Measurements from ENCODE around the gene GSDME. TPM values are rescaled to one million over a fixed set of nuclear protein-coding genes. Genes with fewer than 3 reads are reported as not detected.

GSDME gene
- total RNA-seq, 1 donor from 2014 or later: 27.7 TPM

- TF ChIP-seq CTCF (IDR thresholded peaks at IDR 0.05; ENCODE audit: insufficient read depth, low read depth, low read length) (no peak), EZH2 (IDR thresholded peaks at IDR 0.05; ENCODE audit: insufficient read depth, low read length) (no peak)
- Histone ChIP-seq H2AFZ (ENCODE audit: low read depth, low read length) (no peak overlapping the region), H3K27ac (ENCODE audit: low read depth, low read length) (no peak overlapping the region), H3K9me3 (ENCODE audit: insufficient read depth, low read depth, low read length) (no peaks in the 10 kb centered on the region), H4K20me1 (ENCODE audit: insufficient read depth, low read length) (no peaks in the 10 kb centered on the region), H3K4me3 (ENCODE audit: insufficient read depth, low read depth, low read length) (no peak overlapping the region), H3K4me1 (ENCODE audit: insufficient read depth, low read length) (peaks cover 10% of the 10 kb centered on the region), H3K9ac (ENCODE audit: low read length) (no peak overlapping the region), H3K27me3 (ENCODE audit: insufficient read depth, low read length) (no peaks in the 10 kb centered on the region), H3K79me2 (ENCODE audit: insufficient read depth, low read length) (no peaks in the 10 kb centered on the region), H3K36me3 (ENCODE audit: insufficient read depth, low read length) (no peaks in the 10 kb centered on the region), H3K4me2 (ENCODE audit: low read length) (no peak overlapping the region)
- DNase-seq (ENCODE audit: low read depth) (no peak), FAIRE-seq (no peak)
- Mint-ChIP-seq H3K27me3 (ENCODE audit: low read depth, unreplicated experiment) (no peaks in the 10 kb centered on the region), H3K9me3 (ENCODE audit: unreplicated experiment) (no peaks in the 10 kb centered on the region), H3K4me1 (ENCODE audit: low read depth, unreplicated experiment) (peaks cover 17% of the 10 kb centered on the region), H3K4me3 (ENCODE audit: unreplicated experiment) (no peak overlapping the region), H3K36me3 (ENCODE audit: low read depth, unreplicated experiment) (peaks cover 9% of the 10 kb centered on the region), H3K27ac (ENCODE audit: unreplicated experiment) (peak overlapping the region; percentile 80)
Observed at GRCh38 chr7:24777806-24778205, 20.5 kb upstream of the GSDME start.

- Histone ChIP-seq H3K27me3 (ENCODE audit: insufficient read depth, low read length) (no peaks in the 10 kb centered on the region), H3K4me2 (ENCODE audit: low read length) (no peak overlapping the region), H3K27ac (ENCODE audit: low read depth, low read length) (no peak overlapping the region), H3K4me1 (ENCODE audit: insufficient read depth, low read length) (peaks cover 3% of the 10 kb centered on the region), H3K9ac (ENCODE audit: low read length) (no peak overlapping the region), H3K36me3 (ENCODE audit: insufficient read depth, low read length) (no peaks in the 10 kb centered on the region), H4K20me1 (ENCODE audit: insufficient read depth, low read length) (no peaks in the 10 kb centered on the region), H3K79me2 (ENCODE audit: insufficient read depth, low read length) (no peaks in the 10 kb centered on the region), H3K9me3 (ENCODE audit: insufficient read depth, low read depth, low read length) (no peaks in the 10 kb centered on the region), H2AFZ (ENCODE audit: low read depth, low read length) (no peak overlapping the region), H3K4me3 (ENCODE audit: insufficient read depth, low read depth, low read length) (no peak overlapping the region)
- no peak for DNase-seq (ENCODE audit: low read depth)
- Mint-ChIP-seq H3K4me1 (ENCODE audit: low read depth, unreplicated experiment) (peaks cover 15% of the 10 kb centered on the region), H3K27me3 (ENCODE audit: low read depth, unreplicated experiment) (peaks cover 2% of the 10 kb centered on the region), H3K9me3 (ENCODE audit: unreplicated experiment) (peaks cover 2% of the 10 kb centered on the region), H3K36me3 (ENCODE audit: low read depth, unreplicated experiment) (peaks cover 11% of the 10 kb centered on the region), H3K27ac (ENCODE audit: unreplicated experiment) (peak overlapping the region; percentile 88), H3K4me3 (ENCODE audit: unreplicated experiment) (no peak overlapping the region)
- TF ChIP-seq CTCF (IDR thresholded peaks at IDR 0.05; ENCODE audit: insufficient read depth, low read depth, low read length): no peak
- TF ChIP-seq EZH2 (IDR thresholded peaks at IDR 0.05; ENCODE audit: insufficient read depth, low read length): no peak
- no peak for FAIRE-seq
Observed at GRCh38 chr7:24773646-24774045, 16.4 kb upstream of the GSDME start.

GRCh38 chr7:24769851-24770250 lies 12.6 kb upstream of the GSDME start:
- no peak for FAIRE-seq
- no peak overlapping the region for H3K4me2 ChIP-seq (ENCODE audit: low read length)
- H3K9ac ChIP-seq (ENCODE audit: low read length): no peak overlapping the region
- Mint-ChIP-seq H3K27ac (ENCODE audit: unreplicated experiment) (no peak overlapping the region), H3K4me3 (ENCODE audit: unreplicated experiment) (no peak overlapping the region), H3K27me3 (ENCODE audit: low read depth, unreplicated experiment) (peaks cover 2% of the 10 kb centered on the region), H3K9me3 (ENCODE audit: unreplicated experiment) (peaks cover 2% of the 10 kb centered on the region), H3K36me3 (ENCODE audit: low read depth, unreplicated experiment) (peaks cover 9% of the 10 kb centered on the region), H3K4me1 (ENCODE audit: low read depth, unreplicated experiment) (peaks cover 13% of the 10 kb centered on the region)
- no peak overlapping the region for H3K27ac ChIP-seq (ENCODE audit: low read depth, low read length)
- H3K27me3 ChIP-seq (ENCODE audit: insufficient read depth, low read length): no peaks in the 10 kb centered on the region
- no peaks in the 10 kb centered on the region for H4K20me1 ChIP-seq (ENCODE audit: insufficient read depth, low read length)
- H3K36me3 ChIP-seq (ENCODE audit: insufficient read depth, low read length): no peaks in the 10 kb centered on the region
- no peak overlapping the region for H3K4me3 ChIP-seq (ENCODE audit: insufficient read depth, low read depth, low read length)
- H3K4me1 ChIP-seq (ENCODE audit: insufficient read depth, low read length): no peaks in the 10 kb centered on the region
- TF ChIP-seq CTCF (IDR thresholded peaks at IDR 0.05; ENCODE audit: insufficient read depth, low read depth, low read length) (no peak), EZH2 (IDR thresholded peaks at IDR 0.05; ENCODE audit: insufficient read depth, low read length) (no peak)
- no peaks in the 10 kb centered on the region for H3K9me3 ChIP-seq (ENCODE audit: insufficient read depth, low read depth, low read length)
- H3K79me2 ChIP-seq (ENCODE audit: insufficient read depth, low read length): no peaks in the 10 kb centered on the region
- no peak overlapping the region for H2AFZ ChIP-seq (ENCODE audit: low read depth, low read length)
- no peak for DNase-seq (ENCODE audit: low read depth)

Measured in astrocyte (in vitro differentiated cells and primary cell).